PC-9 (cell line): ENCODE data around the gene KDELR1.

Source experiments
- CTCF ChIP-seq: fragments of 200-600 bp; sonication (generic); conservative IDR thresholded peaks from 2 replicates; pipeline ENCODE4 v1.6.1; 2017; ENCODE audit warnings: mixed run types, antibody characterized with exemption, mild to moderate bottlenecking, moderate library complexity
- EZH2 ChIP-seq: fragments of 200-600 bp; sonication (generic); IDR thresholded peaks from 2 replicates; pipeline ENCODE4 v1.8.0; 2017; ENCODE audit warnings: antibody characterized with exemption, low read depth

DNA sequence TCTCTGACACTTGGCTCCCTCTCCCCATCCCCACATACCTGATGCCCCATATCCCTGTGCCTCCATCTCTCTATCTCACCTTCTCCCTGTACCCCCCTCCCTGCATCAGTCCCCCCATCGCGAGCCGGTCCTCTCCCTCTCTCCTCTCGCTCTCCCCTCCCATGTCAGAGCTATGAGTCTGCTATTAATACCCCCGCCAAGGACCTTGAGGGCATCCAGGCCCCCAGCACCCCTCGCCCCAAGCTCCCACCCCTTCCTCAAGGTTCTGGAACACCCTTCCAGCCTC, 3.8 kb upstream of the KDELR1 start:
- no peak for TF ChIP-seq EZH2
- no peak for TF ChIP-seq CTCF
